Endometrial microvascular endothelial cells (primary cell): ENCODE measurements around the gene ADH7. TPM values are rescaled to one million over a fixed set of nuclear protein-coding genes. Genes with fewer than 3 reads are reported as not detected.

Experiments used
- in situ Hi-C: cut with HindIII; loops from 2 replicates; pipeline ENCODE4 v1.10.0; 2017; ENCODE audit warnings: low sequenced_read_pairs, low pct_unique_long_range_greater_than_20kb; ENCODE audit errors: inconsistent ontology term
- total RNA-seq: library from RNA; depleted of rRNA; stranded (reverse); fragments of >200 nt; gene quantifications from one replicate; pipeline ENCODE4 v1.2.3, GENCODE V29; 2015; ENCODE audit errors: inconsistent ontology term

ADH7 gene
- total RNA-seq: not detected

- in situ Hi-C loops: no loop called here
Observed at GRCh38 chr4:99435154-99435553, at the start of gene ADH7. Gene ADH7 (minus strand): TSS chr4:99435342. CDS start chr4:99435233, 109 bp downstream.

GRCh38 chr4:99483636-99484035 is 48.5 kb upstream of the ADH7 start:
- in situ Hi-C loops: no loop called here

GRCh38 chr4:99473131-99473530 is 38.0 kb upstream of the ADH7 start:
- in situ Hi-C loops: no loop called here

- in situ Hi-C loops: no loop called here
Observed at GRCh38 chr4:99471896-99472295, 36.8 kb upstream of the ADH7 start.

- in situ Hi-C loops: no loop called here
Observed at GRCh38 chr4:99471349-99471748, 36.2 kb upstream of the ADH7 start.

- in situ Hi-C loops: no loop called here
Observed at GRCh38 chr4:99468889-99469288, 33.7 kb upstream of the ADH7 start.

- in situ Hi-C loops: no loop called here
Observed at GRCh38 chr4:99467887-99468286, 32.7 kb upstream of the ADH7 start.

- in situ Hi-C loops: no loop called here
Observed at GRCh38 chr4:99463566-99463965, 28.4 kb upstream of the ADH7 start.

GRCh38 chr4:99462875-99463464 is 27.8 kb upstream of the ADH7 start:
- in situ Hi-C loops: no loop called here

- in situ Hi-C loops: no loop called here
Observed at GRCh38 chr4:99461623-99462401, 26.7 kb upstream of the ADH7 start.

- in situ Hi-C loops: no loop called here
Observed at GRCh38 chr4:99459546-99460042, 24.5 kb upstream of the ADH7 start.

- in situ Hi-C loops: no loop called here
Observed at GRCh38 chr4:99458911-99459447, 23.8 kb upstream of the ADH7 start.

- in situ Hi-C loops: no loop called here
Observed at GRCh38 chr4:99457676-99458075, 22.5 kb upstream of the ADH7 start.

GRCh38 chr4:99457270-99457669 is 22.1 kb upstream of the ADH7 start:
- in situ Hi-C loops: no loop called here

- in situ Hi-C loops: no loop called here
Observed at GRCh38 chr4:99447513-99447912, 12.4 kb upstream of the ADH7 start.

- in situ Hi-C loops: no loop called here
Observed at GRCh38 chr4:99447079-99447478, 11.9 kb upstream of the ADH7 start.

GRCh38 chr4:99438405-99438780 is 3.3 kb upstream of the ADH7 start:
- in situ Hi-C loops: no loop called here

- in situ Hi-C loops: no loop called here
Observed at GRCh38 chr4:99437723-99438404, 2.7 kb upstream of the ADH7 start.

GRCh38 chr4:99436976-99437722 is 2.0 kb upstream of the ADH7 start:
- in situ Hi-C loops: no loop called here
